OCI-LY1 (cell line): ENCODE results near the gene IQGAP3.

Experiments
- CTCF ChIP-seq: fragments of 200-600 bp; sonication (generic), shearing (Covaris generic); IDR thresholded peaks from 2 replicates; pipeline ENCODE4 v1.5.1; 2017; ENCODE audit warnings: mild to moderate bottlenecking, antibody characterized with exemption, low read length, moderate library complexity, mixed read lengths
- EZH2 ChIP-seq: fragments of 200-600 bp; sonication (generic), shearing (Covaris generic); IDR thresholded peaks from 2 replicates; pipeline ENCODE4 v1.8.0; 2017; ENCODE audit warnings: borderline replicate concordance, mixed run types, mild to moderate bottlenecking, antibody characterized with exemption, low read length, moderate library complexity, mixed read lengths

GRCh38 chr1:156546267-156546666 lies 26.1 kb downstream of the IQGAP3 start:
- TF ChIP-seq CTCF (no peak), EZH2 (no peak)
